Smooth muscle cell (in vitro differentiated cells): ENCODE data around the gene AHCYL1. TPM values are rescaled to one million over a fixed set of nuclear protein-coding genes. Genes with fewer than 3 reads are reported as not detected.

ENCODE experiments used
- DNase-seq: peaks from one replicate; lab custom pipeline; 2025; ENCODE audit not compliant: unreplicated experiment; lab: John Stamatoyannopoulos, UW
- H2AFZ ChIP-seq: fragments of 200-600 bp; sonication (generic); 2 replicates; pipeline ENCODE4 v1.6.0; 2016; ENCODE audit warnings: antibody characterized with exemption, low read depth, mild to moderate bottlenecking
- H3F3A ChIP-seq: fragments of 200-600 bp; sonication (generic); 2 replicates; pipeline ENCODE4 v1.6.0; 2017; ENCODE audit warnings: antibody characterized with exemption, low read depth
- H3K27ac ChIP-seq: fragments of 200-600 bp; sonication (generic); 2 replicates; pipeline ENCODE4 v1.5.1; 2016; ENCODE audit warnings: low read depth, mild to moderate bottlenecking
- H3K27me3 ChIP-seq: fragments of 200-600 bp; sonication (generic); 2 replicates; pipeline ENCODE4 v1.6.1; 2016; ENCODE audit warnings: low read depth, mild to moderate bottlenecking
- H3K36me3 ChIP-seq: fragments of 200-600 bp; sonication (generic); 2 replicates; pipeline ENCODE4 v1.5.1; 2016; ENCODE audit warnings: low read depth
- H3K4me1 ChIP-seq: fragments of 200-600 bp; sonication (generic); 2 replicates; pipeline ENCODE4 v1.5.1; 2016; ENCODE audit warnings: low read depth
- H3K4me2 ChIP-seq: fragments of 200-600 bp; sonication (generic); 2 replicates; pipeline ENCODE4 v1.6.0; 2016; ENCODE audit warnings: mild to moderate bottlenecking
- H3K4me3 ChIP-seq: fragments of 200-600 bp; sonication (generic); 2 replicates; pipeline ENCODE4 v1.5.1; 2016; ENCODE audit warnings: mild to moderate bottlenecking
- H3K79me2 ChIP-seq: fragments of 200-600 bp; sonication (generic); 2 replicates; pipeline ENCODE4 v1.6.0; 2016; ENCODE audit warnings: low read depth, mild to moderate bottlenecking
- H3K9ac ChIP-seq: fragments of 200-600 bp; sonication (generic); 2 replicates; pipeline ENCODE4 v1.6.0; 2016; ENCODE audit warnings: low read depth
- H3K9me3 ChIP-seq: fragments of 200-600 bp; sonication (generic); replicated peaks from 2 replicates; pipeline ENCODE4 v1.5.1; 2016; ENCODE audit warnings: low read depth
- H4K20me1 ChIP-seq: fragments of 200-600 bp; sonication (generic); 2 replicates; pipeline ENCODE4 v1.6.0; 2016; ENCODE audit warnings: low read depth
- WGBS: methylation state at CpG from one replicate; pipeline ENCODE4 v1.1.7; 2016; ENCODE audit warnings: low lambda C conversion rate; 5-methylcytosine and 5-hydroxymethylcytosine counted together
- polyA plus RNA-seq: library from polyadenylated mRNA; unstranded; fragments of >200 nt; fragmentation: Nextera tagmentation; extraction: Ambion mirVana; gene quantifications from 2 replicates; pipeline ENCODE4 v1.2.1, GENCODE V29; 2016
- total RNA-seq: library from RNA; depleted of rRNA; stranded (reverse); fragments of >200 nt; gene quantifications from 2 replicates; pipeline ENCODE4 v1.2.3, GENCODE V29; 2014
- TF ChIP-seq, protein P1 (sequence below): fragments of 200-600 bp; sonication (generic); IDR thresholded peaks from 2 replicates; pipeline ENCODE4 v1.5.1; 2017; ENCODE audit warnings: borderline replicate concordance, mild to moderate bottlenecking, antibody characterized with exemption; ENCODE audit not compliant: insufficient read depth, poor library complexity, severe bottlenecking

AHCYL1 gene
- total RNA-seq (77.3 and 79.5 TPM in 2 replicates), polyA plus RNA-seq (115 and 144 TPM in 2 replicates)

GRCh38 chr1:109984456-109985246, at the start of gene AHCYL1:
Gene AHCYL1 (plus strand): TSS chr1:109984765. CDS start chr1:109985053, 288 bp downstream.
- H3K27me3 ChIP-seq = no peaks in the 10 kb centered on the region
- peak within 1 kb of the TSS; percentile 100 for H3K9ac ChIP-seq
- DNase-seq = peak; percentile 94
- no peaks in the 10 kb centered on the region for H3K9me3 ChIP-seq
- H3K79me2 ChIP-seq = peaks cover 50% of the 10 kb centered on the region
- H3K4me2 ChIP-seq = peak within 1 kb of the TSS; percentile 86
- TF ChIP-seq, protein P1, sequence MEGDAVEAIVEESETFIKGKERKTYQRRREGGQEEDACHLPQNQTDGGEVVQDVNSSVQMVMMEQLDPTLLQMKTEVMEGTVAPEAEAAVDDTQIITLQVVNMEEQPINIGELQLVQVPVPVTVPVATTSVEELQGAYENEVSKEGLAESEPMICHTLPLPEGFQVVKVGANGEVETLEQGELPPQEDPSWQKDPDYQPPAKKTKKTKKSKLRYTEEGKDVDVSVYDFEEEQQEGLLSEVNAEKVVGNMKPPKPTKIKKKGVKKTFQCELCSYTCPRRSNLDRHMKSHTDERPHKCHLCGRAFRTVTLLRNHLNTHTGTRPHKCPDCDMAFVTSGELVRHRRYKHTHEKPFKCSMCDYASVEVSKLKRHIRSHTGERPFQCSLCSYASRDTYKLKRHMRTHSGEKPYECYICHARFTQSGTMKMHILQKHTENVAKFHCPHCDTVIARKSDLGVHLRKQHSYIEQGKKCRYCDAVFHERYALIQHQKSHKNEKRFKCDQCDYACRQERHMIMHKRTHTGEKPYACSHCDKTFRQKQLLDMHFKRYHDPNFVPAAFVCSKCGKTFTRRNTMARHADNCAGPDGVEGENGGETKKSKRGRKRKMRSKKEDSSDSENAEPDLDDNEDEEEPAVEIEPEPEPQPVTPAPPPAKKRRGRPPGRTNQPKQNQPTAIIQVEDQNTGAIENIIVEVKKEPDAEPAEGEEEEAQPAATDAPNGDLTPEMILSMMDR = peak; percentile 90
- WGBS = under 1% methylated on average over 63 of the region's 79 CpGs
- H3K4me3 ChIP-seq = peak within 1 kb of the TSS; percentile 91
- no peaks in the 10 kb centered on the region for H3K36me3 ChIP-seq
- peak within 1 kb of the TSS; percentile 53 for H2AFZ ChIP-seq
- peaks cover 8% of the 10 kb centered on the region for H3F3A ChIP-seq
- peak within 1 kb of the TSS; percentile 100 for H3K27ac ChIP-seq
- H3K4me1 ChIP-seq = peaks cover 25% of the 10 kb centered on the region
- peaks cover 39% of the 10 kb centered on the region for H4K20me1 ChIP-seq

DNA sequence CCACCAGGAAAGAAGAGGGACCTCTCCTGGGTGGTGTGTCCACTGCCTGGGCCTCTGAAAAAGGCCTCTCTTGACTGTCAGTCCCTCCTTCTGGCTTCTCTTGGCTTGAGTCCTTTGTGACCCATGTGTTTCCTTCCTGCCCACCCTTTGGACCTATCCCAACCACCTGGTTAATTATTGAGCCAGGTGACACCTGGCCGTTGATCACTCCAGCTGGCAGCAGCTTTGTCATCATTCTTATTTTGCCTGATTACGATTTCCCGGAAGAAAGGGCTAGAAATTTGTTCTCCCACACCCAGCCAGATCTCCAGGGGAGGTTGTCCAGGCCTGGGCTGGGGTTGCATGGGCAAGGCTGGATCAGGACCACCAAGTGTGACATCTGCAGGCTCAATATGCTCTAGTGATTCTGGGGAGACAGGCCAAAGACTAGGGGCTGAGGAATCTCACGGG, 49.1 kb upstream of the AHCYL1 start:
- Histone ChIP-seq H3F3A (peaks cover 6% of the 10 kb centered on the region), H3K9ac (no peak overlapping the region), H4K20me1 (no peaks in the 10 kb centered on the region), H2AFZ (no peak overlapping the region), H3K79me2 (no peaks in the 10 kb centered on the region), H3K27ac (no peak overlapping the region), H3K4me3 (no peak overlapping the region), H3K4me2 (no peak overlapping the region), H3K9me3 (peaks cover 8% of the 10 kb centered on the region), H3K4me1 (peaks cover 13% of the 10 kb centered on the region), H3K27me3 (no peaks in the 10 kb centered on the region), H3K36me3 (no peaks in the 10 kb centered on the region)
- no peak for DNase-seq
- WGBS = 83% methylated on average over 4 of the region's 4 CpGs
- TF ChIP-seq, protein P1 = no peak

GRCh38 chr1:109937738-109938137, 46.8 kb upstream of the AHCYL1 start:
- Histone ChIP-seq H3F3A (peaks cover 6% of the 10 kb centered on the region), H3K9ac (no peak overlapping the region), H4K20me1 (no peaks in the 10 kb centered on the region), H2AFZ (no peak overlapping the region), H3K36me3 (no peaks in the 10 kb centered on the region), H3K4me3 (no peak overlapping the region), H3K4me1 (no peaks in the 10 kb centered on the region), H3K4me2 (no peak overlapping the region), H3K27me3 (no peaks in the 10 kb centered on the region), H3K27ac (no peak overlapping the region), H3K9me3 (peaks cover 8% of the 10 kb centered on the region), H3K79me2 (no peaks in the 10 kb centered on the region)
- no peak for DNase-seq
- WGBS = 100% methylated on average over 1 of the region's 1 CpG
- TF ChIP-seq, protein P1 = no peak
